Calu3 (cell line): Measurements from ENCODE around the gene CALHM6. TPM values are rescaled to one million over a fixed set of nuclear protein-coding genes. Genes with fewer than 3 reads are reported as not detected.

ENCODE experiments used
- BruUV-seq: library from RNA; stranded (reverse); fragments of 400-500 nt; replicated peaks from 2 replicates; lab custom pipeline; 2021; lab: Mats Ljungman, UMichigan
- CTCF ChIA-PET: fragments of 300-600 bp; sonication (Branson Sonifier 250); formaldehyde crosslinking; loops from one replicate; lab custom pipeline; 2022; ENCODE audit warnings: antibody characterized with exemption; lab: Charles Lee
- DNase-seq: peaks from one replicate; pipeline ENCODE4 v3.0.0; 2022
- H3K27ac Mint-ChIP-seq: one replicate; pipeline ENCODE4 v1.8.0; 2022; ENCODE audit warnings: mixed read lengths; ENCODE audit not compliant: unreplicated experiment
- H3K27me3 Mint-ChIP-seq: one replicate; pipeline ENCODE4 v1.8.0; 2022; ENCODE audit warnings: mixed read lengths; ENCODE audit not compliant: unreplicated experiment
- H3K36me3 Mint-ChIP-seq: one replicate; pipeline ENCODE4 v1.8.0; 2022; ENCODE audit warnings: mild to moderate bottlenecking, moderate library complexity, mixed read lengths; ENCODE audit not compliant: insufficient read depth, unreplicated experiment
- H3K4me1 Mint-ChIP-seq: one replicate; pipeline ENCODE4 v1.8.0; 2022; ENCODE audit warnings: mild to moderate bottlenecking, low read depth, mixed read lengths; ENCODE audit not compliant: unreplicated experiment
- H3K4me3 Mint-ChIP-seq: one replicate; pipeline ENCODE4 v1.8.0; 2022; ENCODE audit warnings: mild to moderate bottlenecking, low read depth, moderate library complexity, mixed read lengths; ENCODE audit not compliant: unreplicated experiment
- H3K9me3 Mint-ChIP-seq: one replicate; pipeline ENCODE4 v1.8.0; 2022; ENCODE audit warnings: low read depth, mixed read lengths; ENCODE audit not compliant: unreplicated experiment
- intact Hi-C: fragments of 100-400 bp; cut with micrococcal nuclease; formaldehyde crosslinking; loops from one replicate; pipeline ENCODE4 v1.10.0; 2022; ENCODE audit not compliant: unreplicated experiment
- total RNA-seq: library from RNA; stranded (reverse); gene quantifications from 2 replicates; pipeline ENCODE4 v1.2.3, GENCODE V29; 2022
- TF ChIP-seq, protein P1 (sequence below): fragments of 200-600 bp; IDR thresholded peaks from one replicate; pipeline ENCODE4 v1.8.0; 2022; ENCODE audit warnings: antibody characterized with exemption; ENCODE audit not compliant: unreplicated experiment

CALHM6 gene
- total RNA-seq, 1 experiment from 2014 or later, result not detected

DNA sequence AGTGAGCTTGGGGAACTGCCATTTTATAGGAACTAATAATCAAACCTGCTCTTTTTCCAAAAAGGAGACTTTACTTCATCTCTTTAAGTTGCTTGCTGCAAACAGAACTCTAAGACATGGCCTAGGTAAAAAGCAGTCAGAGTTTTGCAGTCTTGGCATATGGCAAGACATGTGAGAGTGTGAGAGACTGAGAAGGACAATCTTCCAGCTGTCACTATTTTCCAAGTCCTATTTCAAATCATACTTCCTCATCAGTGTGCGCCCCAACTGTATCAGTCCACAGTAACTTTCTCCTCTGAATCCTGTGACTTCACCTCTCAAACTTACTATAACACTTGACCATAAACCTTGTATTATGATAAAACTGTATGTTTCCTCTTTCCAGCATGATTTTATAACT is 10.4 kb downstream of the CALHM6 start:
- Mint-ChIP-seq H3K4me1 (peaks cover 23% of the 10 kb centered on the region), H3K36me3 (no peaks in the 10 kb centered on the region), H3K9me3 (no peaks in the 10 kb centered on the region), H3K27ac (no peak overlapping the region), H3K4me3 (no peak overlapping the region), H3K27me3 (no peaks in the 10 kb centered on the region)
- CTCF ChIA-PET, result no interaction called here
- TF ChIP-seq, protein P1, sequence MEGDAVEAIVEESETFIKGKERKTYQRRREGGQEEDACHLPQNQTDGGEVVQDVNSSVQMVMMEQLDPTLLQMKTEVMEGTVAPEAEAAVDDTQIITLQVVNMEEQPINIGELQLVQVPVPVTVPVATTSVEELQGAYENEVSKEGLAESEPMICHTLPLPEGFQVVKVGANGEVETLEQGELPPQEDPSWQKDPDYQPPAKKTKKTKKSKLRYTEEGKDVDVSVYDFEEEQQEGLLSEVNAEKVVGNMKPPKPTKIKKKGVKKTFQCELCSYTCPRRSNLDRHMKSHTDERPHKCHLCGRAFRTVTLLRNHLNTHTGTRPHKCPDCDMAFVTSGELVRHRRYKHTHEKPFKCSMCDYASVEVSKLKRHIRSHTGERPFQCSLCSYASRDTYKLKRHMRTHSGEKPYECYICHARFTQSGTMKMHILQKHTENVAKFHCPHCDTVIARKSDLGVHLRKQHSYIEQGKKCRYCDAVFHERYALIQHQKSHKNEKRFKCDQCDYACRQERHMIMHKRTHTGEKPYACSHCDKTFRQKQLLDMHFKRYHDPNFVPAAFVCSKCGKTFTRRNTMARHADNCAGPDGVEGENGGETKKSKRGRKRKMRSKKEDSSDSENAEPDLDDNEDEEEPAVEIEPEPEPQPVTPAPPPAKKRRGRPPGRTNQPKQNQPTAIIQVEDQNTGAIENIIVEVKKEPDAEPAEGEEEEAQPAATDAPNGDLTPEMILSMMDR, result no peak
- DNase-seq, result no peak
- BruUV-seq, result no TSS peak
- intact Hi-C loops, result no loop called here

DNA sequence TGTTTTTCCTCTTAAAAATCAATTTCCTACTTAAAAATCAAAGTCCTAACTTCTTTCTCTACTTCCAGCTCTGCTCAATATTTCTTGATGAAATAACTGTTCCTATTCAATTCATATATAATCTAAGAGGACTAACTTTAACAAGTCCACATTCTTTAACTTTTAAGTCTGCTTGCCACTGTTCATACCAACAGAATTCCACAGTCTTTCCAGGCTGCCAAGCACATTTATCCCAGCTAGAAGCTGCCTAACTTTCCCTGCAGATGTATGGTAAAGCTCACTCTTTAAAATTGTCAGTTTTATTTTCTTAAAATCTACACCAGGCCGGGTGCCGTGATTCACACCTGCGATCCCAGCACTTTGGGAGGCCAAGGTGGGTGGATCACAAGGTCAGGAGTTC is 11.5 kb downstream of the CALHM6 start:
- H3K4me1 Mint-ChIP-seq, result peaks cover 31% of the 10 kb centered on the region
- no peaks in the 10 kb centered on the region for H3K27me3 Mint-ChIP-seq
- H3K27ac Mint-ChIP-seq, result no peak overlapping the region
- BruUV-seq, result no TSS peak
- TF ChIP-seq, protein P1, result no peak
- CTCF ChIA-PET, result no interaction called here
- H3K9me3 Mint-ChIP-seq, result no peaks in the 10 kb centered on the region
- intact Hi-C loops, result no loop called here
- no peak for DNase-seq
- no peak overlapping the region for H3K4me3 Mint-ChIP-seq
- no peaks in the 10 kb centered on the region for H3K36me3 Mint-ChIP-seq

DNA sequence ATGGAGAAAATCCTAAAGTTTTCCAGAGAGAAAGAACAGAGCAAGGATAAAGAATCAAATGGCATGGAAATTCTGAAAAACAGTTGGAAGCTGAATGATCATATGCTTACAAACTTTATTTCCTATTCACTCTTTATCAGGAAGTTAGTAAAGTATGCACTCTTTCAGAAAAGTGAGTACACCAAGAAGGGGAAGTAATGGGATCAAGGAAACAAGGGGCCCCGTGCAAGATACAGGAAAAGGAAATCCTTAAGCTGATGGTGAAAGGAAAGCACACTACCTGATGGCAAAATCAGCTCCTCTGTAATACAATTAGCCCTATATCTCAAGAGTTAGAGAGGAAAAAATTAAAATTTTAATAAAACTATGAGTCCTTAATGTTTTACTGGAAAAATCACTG is 14.0 kb downstream of the CALHM6 start:
- BruUV-seq, result no TSS peak
- no peaks in the 10 kb centered on the region for H3K27me3 Mint-ChIP-seq
- intact Hi-C loops, result no loop called here
- no peaks in the 10 kb centered on the region for H3K9me3 Mint-ChIP-seq
- no peaks in the 10 kb centered on the region for H3K36me3 Mint-ChIP-seq
- H3K4me3 Mint-ChIP-seq, result no peak overlapping the region
- no peak for DNase-seq
- TF ChIP-seq, protein P1, result no peak
- CTCF ChIA-PET, result no interaction called here
- no peak overlapping the region for H3K27ac Mint-ChIP-seq
- peaks cover 31% of the 10 kb centered on the region for H3K4me1 Mint-ChIP-seq

DNA sequence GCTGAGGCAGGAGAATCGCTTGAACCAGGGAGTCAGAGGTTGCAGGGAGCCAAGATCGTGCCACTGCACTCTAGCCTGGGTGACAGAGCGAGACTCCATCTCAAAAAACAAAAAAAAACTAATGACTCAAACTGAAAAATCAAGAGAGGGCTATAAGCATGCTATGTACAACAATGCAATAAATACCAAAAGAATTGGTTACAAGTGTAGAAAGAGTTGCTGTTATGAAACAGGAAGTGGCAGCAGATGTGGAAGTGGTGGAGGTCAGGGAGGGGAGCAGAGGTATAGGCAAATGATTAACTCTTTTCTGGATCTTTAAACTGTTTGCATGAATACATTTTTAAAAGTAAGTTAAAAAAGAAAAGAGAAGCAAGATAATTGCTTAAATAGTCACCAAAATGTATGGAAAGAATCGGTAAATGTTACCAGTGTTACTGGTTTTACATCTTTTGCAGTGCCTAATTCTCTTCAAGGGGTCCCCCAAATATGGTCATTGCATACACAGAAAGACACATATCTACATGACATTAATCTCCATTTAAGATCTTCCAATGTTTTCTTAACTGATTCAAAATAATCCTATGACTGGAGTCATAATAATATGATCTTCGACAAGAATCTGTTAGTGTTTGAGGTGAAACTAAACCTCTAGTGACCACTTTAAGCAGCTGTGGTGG is 15.0 kb downstream of the CALHM6 start:
- DNase-seq, result no peak
- BruUV-seq, result no TSS peak
- Mint-ChIP-seq H3K9me3 (no peaks in the 10 kb centered on the region), H3K27me3 (no peaks in the 10 kb centered on the region), H3K4me1 (peaks cover 31% of the 10 kb centered on the region), H3K27ac (no peak overlapping the region), H3K36me3 (no peaks in the 10 kb centered on the region), H3K4me3 (no peak overlapping the region)
- CTCF ChIA-PET, result no interaction called here
- intact Hi-C loops, result no loop called here
- TF ChIP-seq, protein P1, result no peak
